HepG2 (cell line): Measurements from ENCODE around the gene ABCG5. TPM values are rescaled to one million over a fixed set of nuclear protein-coding genes. Genes with fewer than 3 reads are reported as not detected.

ENCODE experiments used
- ARID2 ChIP-seq: sonication (generic); formaldehyde crosslinking; IDR thresholded peaks from 2 replicates; pipeline ENCODE4 v1.8.1; 2022; ENCODE audit warnings: mild to moderate bottlenecking, missing genetic modification reagents, borderline replicate concordance
- DZIP1 ChIP-seq: sonication (generic); formaldehyde crosslinking; IDR thresholded peaks from 2 replicates; pipeline ENCODE4 v1.5.0; 2020; ENCODE audit warnings: mild to moderate bottlenecking, missing genetic modification reagents
- TARDBP ChIP-seq: sonication (generic); formaldehyde crosslinking; IDR thresholded peaks from 2 replicates; pipeline ENCODE4 v1.8.0; 2022; ENCODE audit warnings: mild to moderate bottlenecking, missing genetic modification reagents
- polyA plus RNA-seq, 8 experiments: library from polyadenylated mRNA; depleted of rRNA in 3 of 8; stranded (reverse) in 7 of 8; unstranded in 1 of 8; fragments of >200 nt; fragmentation: Illumina TruSeq in 4 of 8; extraction: Trizol in 4 of 8; gene quantifications; 2 replicates each; pipeline versions ENCODE4 v1.2.1 to v1.2.3, GENCODE V29; 2011 to 2016; ENCODE audit warnings: low read depth in 4 of 8, missing spikeins in 1 of 8, mixed read lengths in 1 of 8; ENCODE audit not compliant: insufficient read depth in 1 of 8
- total RNA-seq, 5 experiments: library from RNA; depleted of rRNA; stranded (reverse); fragments of >200 nt; fragmentation: Illumina TruSeq; extraction: Trizol; gene quantifications; 2 replicates each; pipeline ENCODE4 v1.2.3, GENCODE V29; 2016; ENCODE audit warnings: low read depth in 1 of 5
- TF ChIP-seq, protein P1 (sequence below): sonication (generic); formaldehyde crosslinking; IDR thresholded peaks from 2 replicates; pipeline ENCODE4 v1.5.1; 2020; ENCODE audit warnings: missing genetic modification reagents, mild to moderate bottlenecking, borderline replicate concordance
- TF ChIP-seq, protein P2 (sequence below): sonication (generic); formaldehyde crosslinking; IDR thresholded peaks from 2 replicates; pipeline ENCODE4 v1.5.1; 2020; ENCODE audit warnings: mild to moderate bottlenecking, missing genetic modification reagents

The ABCG5 gene
- total and polyA plus RNA-seq, 2 of the 13 experiments (the other 11 are each of a cell fraction or from before 2014, with no cell fraction given), result 15.1 to 39.0 TPM

DNA sequence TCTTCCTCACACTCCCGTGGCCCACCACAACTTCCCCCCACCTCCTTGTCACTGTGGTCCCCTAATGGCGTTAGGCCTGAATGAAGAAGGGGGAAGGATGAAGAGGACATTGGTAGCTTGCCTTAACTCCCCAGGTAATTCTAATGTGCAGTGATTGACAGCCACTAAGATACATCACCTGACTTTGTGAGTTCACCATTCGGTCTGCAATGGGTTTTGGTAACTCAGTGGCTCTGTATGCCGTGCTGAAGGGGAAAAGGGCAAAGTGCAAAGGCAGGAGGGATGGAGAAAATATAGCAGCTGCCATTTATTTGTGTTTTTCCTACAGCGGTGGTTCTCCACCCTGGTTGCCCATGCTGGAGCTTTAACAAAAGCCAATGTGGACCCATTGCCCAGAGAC, 42.3 kb upstream of the ABCG5 start (continued):
- 0 out of 2 replicates have a peak, but pooled peaks have one; percentile 30 for TF ChIP-seq TARDBP
- TF ChIP-seq, protein P1, sequence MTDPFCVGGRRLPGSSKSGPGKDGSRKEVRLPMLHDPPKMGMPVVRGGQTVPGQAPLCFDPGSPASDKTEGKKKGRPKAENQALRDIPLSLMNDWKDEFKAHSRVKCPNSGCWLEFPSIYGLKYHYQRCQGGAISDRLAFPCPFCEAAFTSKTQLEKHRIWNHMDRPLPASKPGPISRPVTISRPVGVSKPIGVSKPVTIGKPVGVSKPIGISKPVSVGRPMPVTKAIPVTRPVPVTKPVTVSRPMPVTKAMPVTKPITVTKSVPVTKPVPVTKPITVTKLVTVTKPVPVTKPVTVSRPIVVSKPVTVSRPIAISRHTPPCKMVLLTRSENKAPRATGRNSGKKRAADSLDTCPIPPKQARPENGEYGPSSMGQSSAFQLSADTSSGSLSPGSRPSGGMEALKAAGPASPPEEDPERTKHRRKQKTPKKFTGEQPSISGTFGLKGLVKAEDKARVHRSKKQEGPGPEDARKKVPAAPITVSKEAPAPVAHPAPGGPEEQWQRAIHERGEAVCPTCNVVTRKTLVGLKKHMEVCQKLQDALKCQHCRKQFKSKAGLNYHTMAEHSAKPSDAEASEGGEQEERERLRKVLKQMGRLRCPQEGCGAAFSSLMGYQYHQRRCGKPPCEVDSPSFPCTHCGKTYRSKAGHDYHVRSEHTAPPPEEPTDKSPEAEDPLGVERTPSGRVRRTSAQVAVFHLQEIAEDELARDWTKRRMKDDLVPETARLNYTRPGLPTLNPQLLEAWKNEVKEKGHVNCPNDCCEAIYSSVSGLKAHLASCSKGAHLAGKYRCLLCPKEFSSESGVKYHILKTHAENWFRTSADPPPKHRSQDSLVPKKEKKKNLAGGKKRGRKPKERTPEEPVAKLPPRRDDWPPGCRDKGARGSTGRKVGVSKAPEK (CRISPR knock-in tag), result peak; percentile 87; the same call in 1 of the 2 replicates
- 0 out of 2 replicates have a peak, but pooled peaks have one; percentile 38 for TF ChIP-seq ARID2 (CRISPR knock-in tag)
- TF ChIP-seq, protein P2, sequence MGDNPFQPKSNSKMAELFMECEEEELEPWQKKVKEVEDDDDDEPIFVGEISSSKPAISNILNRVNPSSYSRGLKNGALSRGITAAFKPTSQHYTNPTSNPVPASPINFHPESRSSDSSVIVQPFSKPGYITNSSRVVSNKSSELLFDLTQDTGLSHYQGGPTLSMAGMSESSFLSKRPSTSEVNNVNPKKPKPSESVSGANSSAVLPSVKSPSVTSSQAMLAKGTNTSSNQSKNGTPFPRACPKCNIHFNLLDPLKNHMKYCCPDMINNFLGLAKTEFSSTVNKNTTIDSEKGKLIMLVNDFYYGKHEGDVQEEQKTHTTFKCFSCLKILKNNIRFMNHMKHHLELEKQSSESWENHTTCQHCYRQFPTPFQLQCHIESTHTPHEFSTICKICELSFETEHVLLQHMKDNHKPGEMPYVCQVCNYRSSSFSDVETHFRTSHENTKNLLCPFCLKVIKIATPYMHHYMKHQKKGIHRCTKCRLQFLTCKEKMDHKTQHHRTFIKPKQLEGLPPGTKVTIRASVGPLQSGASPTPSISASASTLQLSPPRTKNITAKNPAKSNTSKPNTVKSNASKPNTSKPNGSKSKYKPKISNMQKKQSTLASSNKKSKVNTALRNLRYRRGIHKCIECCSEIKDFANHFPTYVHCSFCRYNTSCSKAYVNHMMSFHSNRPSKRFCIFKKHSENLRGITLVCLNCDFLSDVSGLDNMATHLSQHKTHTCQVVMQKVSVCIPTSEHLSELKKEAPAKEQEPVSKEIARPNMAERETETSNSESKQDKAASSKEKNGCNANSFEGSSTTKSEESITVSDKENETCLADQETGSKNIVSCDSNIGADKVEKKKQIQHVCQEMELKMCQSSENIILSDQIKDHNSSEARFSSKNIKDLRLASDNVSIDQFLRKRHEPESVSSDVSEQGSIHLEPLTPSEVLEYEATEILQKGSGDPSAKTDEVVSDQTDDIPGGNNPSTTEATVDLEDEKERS (CRISPR knock-in tag), result peak; percentile 55; the same call in 1 of the 2 replicates
- TF ChIP-seq DZIP1 (CRISPR knock-in tag), result 0 out of 2 replicates have a peak, but pooled peaks have one; percentile 48
